ENCODE data around the gene KIF7.

GRCh38 chr15:89614164-89614563 is 41.1 kb downstream of the KIF7 start:
- TF ChIP-seq, protein P1, sequence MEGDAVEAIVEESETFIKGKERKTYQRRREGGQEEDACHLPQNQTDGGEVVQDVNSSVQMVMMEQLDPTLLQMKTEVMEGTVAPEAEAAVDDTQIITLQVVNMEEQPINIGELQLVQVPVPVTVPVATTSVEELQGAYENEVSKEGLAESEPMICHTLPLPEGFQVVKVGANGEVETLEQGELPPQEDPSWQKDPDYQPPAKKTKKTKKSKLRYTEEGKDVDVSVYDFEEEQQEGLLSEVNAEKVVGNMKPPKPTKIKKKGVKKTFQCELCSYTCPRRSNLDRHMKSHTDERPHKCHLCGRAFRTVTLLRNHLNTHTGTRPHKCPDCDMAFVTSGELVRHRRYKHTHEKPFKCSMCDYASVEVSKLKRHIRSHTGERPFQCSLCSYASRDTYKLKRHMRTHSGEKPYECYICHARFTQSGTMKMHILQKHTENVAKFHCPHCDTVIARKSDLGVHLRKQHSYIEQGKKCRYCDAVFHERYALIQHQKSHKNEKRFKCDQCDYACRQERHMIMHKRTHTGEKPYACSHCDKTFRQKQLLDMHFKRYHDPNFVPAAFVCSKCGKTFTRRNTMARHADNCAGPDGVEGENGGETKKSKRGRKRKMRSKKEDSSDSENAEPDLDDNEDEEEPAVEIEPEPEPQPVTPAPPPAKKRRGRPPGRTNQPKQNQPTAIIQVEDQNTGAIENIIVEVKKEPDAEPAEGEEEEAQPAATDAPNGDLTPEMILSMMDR (conservative IDR thresholded peaks at IDR 0.05; ENCODE audit: low read depth, low read length), result no peak
- no peak for TF ChIP-seq POLR2A (IDR thresholded peaks at IDR 0.05; ENCODE audit: low read depth, low read length)
- no peak for TF ChIP-seq CHD1 (IDR thresholded peaks at IDR 0.05; ENCODE audit: low read depth, low read length)
- no peak for TF ChIP-seq SMC3 (IDR thresholded peaks at IDR 0.05; ENCODE audit: low read depth, low read length)
